ENCODE results near the gene RIC8A.

RIC8A gene

DNA sequence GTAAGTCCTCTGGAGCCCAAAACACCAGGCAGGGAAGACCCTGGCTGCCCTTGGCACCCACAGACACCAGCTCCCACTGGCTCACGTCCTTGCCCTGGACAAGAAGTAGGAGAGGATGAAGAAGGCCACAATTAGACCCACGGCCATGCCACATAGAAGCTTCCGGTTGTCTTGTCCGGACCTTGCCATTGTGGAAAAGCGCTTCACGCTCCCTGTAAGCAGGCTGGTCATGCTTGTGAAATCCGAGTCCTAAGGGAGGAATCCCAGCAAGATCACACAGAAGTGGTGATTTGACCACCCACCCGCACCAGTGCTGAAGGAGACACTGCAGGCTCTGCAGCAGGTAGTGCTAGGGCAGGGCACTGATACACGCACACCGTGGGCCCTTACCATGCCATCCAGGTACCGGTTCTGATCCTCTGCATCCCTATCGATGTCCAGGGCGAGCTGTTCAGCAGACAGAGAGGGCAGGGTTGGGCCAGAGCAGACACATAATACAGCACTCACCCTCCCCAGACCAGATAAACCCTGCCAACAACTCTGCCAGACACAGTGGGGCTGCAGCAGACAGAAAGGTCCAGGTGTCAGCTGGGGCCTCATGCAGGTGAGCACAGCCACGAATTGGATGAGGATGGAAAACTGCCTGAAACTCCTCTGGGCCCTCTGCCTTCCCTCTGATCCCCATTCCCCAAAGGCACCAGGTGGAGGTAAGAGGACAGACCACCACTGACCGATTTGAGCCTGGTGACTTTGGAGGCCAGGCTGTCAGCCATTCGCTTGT lies 2.1 kb upstream of the RIC8A start:
- H2BK120ac ChIP-seq (ENCODE audit: low read depth, low read length): no peak overlapping the region
- H3K27me3 ChIP-seq (ENCODE audit: control insufficient read depth in 3 of 3, insufficient read depth in 3 of 3, low read depth in 1 of 3, low read length in 3 of 3): no peaks in the 10 kb centered on the region
- peaks cover 15 to 18% of the 10 kb centered on the region in 2 donors for H3K4me1 ChIP-seq (ENCODE audit: control insufficient read depth in 2 of 2, insufficient read depth in 1 of 2, low read depth in 1 of 2, low read length in 2 of 2)
- WGBS, 2 donors (ENCODE audit: extremely low coverage in 2 of 2, insufficient read length in 2 of 2, insufficient replicate concordance in 1 of 2): no CpG with 5 or more reads among the region's 16 CpGs
- peak overlapping the region; percentile 26 for H3K9ac ChIP-seq (ENCODE audit: low read depth, low read length, poor library complexity)
- H2AK5ac ChIP-seq (ENCODE audit: low read depth, low read length): no peak overlapping the region
- no peak overlapping the region for H4K91ac ChIP-seq (ENCODE audit: low read depth, low read length, poor library complexity)
- no peak overlapping the region for H2BK12ac ChIP-seq (ENCODE audit: low read length)
- H3K4me3 ChIP-seq (ENCODE audit: low read length in 2 of 2): peak overlapping the region; percentile 5 to 91
- no peak overlapping the region for H2BK15ac ChIP-seq (ENCODE audit: low read length)
- no peak for DNase-seq (ENCODE audit: low spot score)
- no peaks in the 10 kb centered on the region for H3K9me3 ChIP-seq (replicated peaks in 1 of 2; ENCODE audit: control insufficient read depth in 2 of 2, insufficient read depth in 1 of 2, low read depth in 1 of 2, low read length in 2 of 2)
- no peak overlapping the region for H4K8ac ChIP-seq (ENCODE audit: low read depth, low read length)
- H3K23ac ChIP-seq (ENCODE audit: low read depth, low read length, poor library complexity): peak overlapping the region; percentile 35
- H3K14ac ChIP-seq (ENCODE audit: low read length): no peak overlapping the region
- no peak overlapping the region for H2BK5ac ChIP-seq (ENCODE audit: low read length)
- peaks cover 26% of the 10 kb centered on the region for H3K79me1 ChIP-seq (ENCODE audit: low read depth, low read length)
- H3K4ac ChIP-seq (ENCODE audit: low read length): no peak overlapping the region
- H2AFZ ChIP-seq (ENCODE audit: low read length): no peak overlapping the region
- peaks cover 36 to 50% of the 10 kb centered on the region in 2 donors for H3K36me3 ChIP-seq (replicated peaks in 1 of 2; ENCODE audit: control insufficient read depth in 2 of 2, insufficient read depth in 2 of 2, low read length in 2 of 2)
- H3K18ac ChIP-seq (ENCODE audit: low read length): no peak overlapping the region
- H3K4me2 ChIP-seq (ENCODE audit: insufficient read depth, low read length, poor library complexity, severe bottlenecking): no peak overlapping the region
- no peak overlapping the region for H3K27ac ChIP-seq (replicated peaks; ENCODE audit: low read length)

- no peak overlapping the region for H3K9ac ChIP-seq (ENCODE audit: low read depth, low read length, poor library complexity)
- DNase-seq (ENCODE audit: low spot score): no peak
- no CpG with 5 or more reads among the region's 7 CpGs for WGBS, 2 donors (ENCODE audit: extremely low coverage in 2 of 2, insufficient read length in 2 of 2, insufficient replicate concordance in 1 of 2)
These were observed 1.5 kb upstream of the RIC8A start for GRCh38 chr11:206002-206384.

DNA sequence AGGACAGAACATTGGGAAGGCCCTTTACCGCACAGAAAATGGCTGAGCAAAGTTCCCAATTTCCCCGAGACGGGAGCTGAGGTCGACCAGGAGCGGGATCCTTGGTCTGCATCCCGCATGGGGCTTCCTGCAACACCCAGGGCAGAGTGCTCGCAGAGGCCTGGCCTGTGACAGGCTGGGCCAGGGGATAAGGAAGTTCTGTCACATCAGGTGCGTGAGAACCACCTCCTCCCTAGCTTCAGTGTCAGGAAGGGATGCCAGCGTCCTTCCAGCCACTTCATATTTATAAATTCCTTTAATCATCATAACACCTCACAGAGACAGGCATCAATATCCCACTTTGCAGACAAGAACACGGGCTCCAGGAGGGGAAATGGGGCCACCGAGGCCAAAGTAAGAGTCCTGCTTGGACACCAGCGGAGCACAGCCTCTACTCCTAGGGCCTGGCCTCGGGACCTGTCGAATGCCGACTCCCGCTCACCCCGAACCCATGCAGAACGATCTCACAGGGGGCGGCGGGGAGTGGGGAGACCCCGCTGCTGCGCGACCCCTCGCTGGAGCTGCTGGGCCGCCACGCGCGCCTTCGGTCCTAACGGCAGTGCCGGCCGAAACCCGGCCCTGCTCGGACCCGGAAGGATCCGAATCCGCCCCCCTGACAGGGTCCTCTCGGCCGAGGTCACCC lies 841 bp upstream of the RIC8A start:
- peak overlapping the region; percentile 97 for H3K23ac ChIP-seq (ENCODE audit: low read depth, low read length, poor library complexity)
- H3K9me3 ChIP-seq (replicated peaks in 1 of 2; ENCODE audit: control insufficient read depth in 2 of 2, insufficient read depth in 1 of 2, low read depth in 1 of 2, low read length in 2 of 2): no peaks in the 10 kb centered on the region
- peak overlapping the region; percentile 85 for H2AFZ ChIP-seq (ENCODE audit: low read length)
- H4K8ac ChIP-seq (ENCODE audit: low read depth, low read length): no peak overlapping the region
- H3K4ac ChIP-seq (ENCODE audit: low read length): no peak overlapping the region
- H3K36me3 ChIP-seq (replicated peaks in 1 of 2; ENCODE audit: control insufficient read depth in 2 of 2, insufficient read depth in 2 of 2, low read length in 2 of 2): peaks cover 43 to 52% of the 10 kb centered on the region in 2 donors
- H2BK120ac ChIP-seq (ENCODE audit: low read depth, low read length): no peak overlapping the region
- peaks cover 15 to 18% of the 10 kb centered on the region in 2 donors for H3K4me1 ChIP-seq (ENCODE audit: control insufficient read depth in 2 of 2, insufficient read depth in 1 of 2, low read depth in 1 of 2, low read length in 2 of 2)
- peak overlapping the region; percentile 95 for H3K9ac ChIP-seq (ENCODE audit: low read depth, low read length, poor library complexity)
- H3K27me3 ChIP-seq (ENCODE audit: control insufficient read depth in 3 of 3, insufficient read depth in 3 of 3, low read depth in 1 of 3, low read length in 3 of 3): no peaks in the 10 kb centered on the region
- H3K4me3 ChIP-seq (ENCODE audit: low read length in 2 of 2): peak overlapping the region; percentile 91 to 97
- H2BK12ac ChIP-seq (ENCODE audit: low read length): no peak overlapping the region
- H3K4me2 ChIP-seq (ENCODE audit: insufficient read depth, low read length, poor library complexity, severe bottlenecking): peak overlapping the region; percentile 91
- WGBS, 2 donors (ENCODE audit: extremely low coverage in 2 of 2, insufficient read length in 2 of 2, insufficient replicate concordance in 1 of 2): no CpG with 5 or more reads among the region's 39 CpGs
- H3K27ac ChIP-seq (replicated peaks; ENCODE audit: low read length): no peak overlapping the region
- peak overlapping the region; percentile 88 for H3K18ac ChIP-seq (ENCODE audit: low read length)
- H2AK5ac ChIP-seq (ENCODE audit: low read depth, low read length): peak overlapping the region; percentile 73
- H3K14ac ChIP-seq (ENCODE audit: low read length): peak overlapping the region; percentile 59
- H2BK5ac ChIP-seq (ENCODE audit: low read length): no peak overlapping the region
- no peak overlapping the region for H2BK15ac ChIP-seq (ENCODE audit: low read length)
- peak; percentile 12 for DNase-seq (ENCODE audit: low spot score)
- H4K91ac ChIP-seq (ENCODE audit: low read depth, low read length, poor library complexity): no peak overlapping the region
- H3K79me1 ChIP-seq (ENCODE audit: low read depth, low read length): peaks cover 31% of the 10 kb centered on the region

More at GRCh38 chr11:206002-206384, 1.5 kb upstream of the RIC8A start:
- no peak overlapping the region for H3K4ac ChIP-seq (ENCODE audit: low read length)
- H3K79me1 ChIP-seq (ENCODE audit: low read depth, low read length): peaks cover 30% of the 10 kb centered on the region
- no peak overlapping the region for H2AFZ ChIP-seq (ENCODE audit: low read length)
- no peak overlapping the region for H2BK15ac ChIP-seq (ENCODE audit: low read length)
- no peaks in the 10 kb centered on the region for H3K9me3 ChIP-seq (replicated peaks in 1 of 2; ENCODE audit: control insufficient read depth in 2 of 2, insufficient read depth in 1 of 2, low read depth in 1 of 2, low read length in 2 of 2)
- H2BK5ac ChIP-seq (ENCODE audit: low read length): no peak overlapping the region
- no peak overlapping the region for H3K18ac ChIP-seq (ENCODE audit: low read length)
- H2BK120ac ChIP-seq (ENCODE audit: low read depth, low read length): no peak overlapping the region
- H2BK12ac ChIP-seq (ENCODE audit: low read length): no peak overlapping the region
- H3K4me1 ChIP-seq (ENCODE audit: control insufficient read depth in 2 of 2, insufficient read depth in 1 of 2, low read depth in 1 of 2, low read length in 2 of 2): peaks cover 15 to 18% of the 10 kb centered on the region in 2 donors
- no peak overlapping the region for H2AK5ac ChIP-seq (ENCODE audit: low read depth, low read length)
- no peaks in the 10 kb centered on the region for H3K27me3 ChIP-seq (ENCODE audit: control insufficient read depth in 3 of 3, insufficient read depth in 3 of 3, low read depth in 1 of 3, low read length in 3 of 3)
- H3K23ac ChIP-seq (ENCODE audit: low read depth, low read length, poor library complexity): no peak overlapping the region
- no peak overlapping the region for H3K4me2 ChIP-seq (ENCODE audit: insufficient read depth, low read length, poor library complexity, severe bottlenecking)
- no peak overlapping the region for H4K91ac ChIP-seq (ENCODE audit: low read depth, low read length, poor library complexity)
- peaks cover 37 to 51% of the 10 kb centered on the region in 2 donors for H3K36me3 ChIP-seq (replicated peaks in 1 of 2; ENCODE audit: control insufficient read depth in 2 of 2, insufficient read depth in 2 of 2, low read length in 2 of 2)
- no peak overlapping the region for H3K14ac ChIP-seq (ENCODE audit: low read length)
- peak overlapping the region in 1 of 2 donors; percentile 91 for H3K4me3 ChIP-seq (ENCODE audit: low read length in 2 of 2)
- H3K27ac ChIP-seq (replicated peaks; ENCODE audit: low read length): no peak overlapping the region
- no peak overlapping the region for H4K8ac ChIP-seq (ENCODE audit: low read depth, low read length)

DNA sequence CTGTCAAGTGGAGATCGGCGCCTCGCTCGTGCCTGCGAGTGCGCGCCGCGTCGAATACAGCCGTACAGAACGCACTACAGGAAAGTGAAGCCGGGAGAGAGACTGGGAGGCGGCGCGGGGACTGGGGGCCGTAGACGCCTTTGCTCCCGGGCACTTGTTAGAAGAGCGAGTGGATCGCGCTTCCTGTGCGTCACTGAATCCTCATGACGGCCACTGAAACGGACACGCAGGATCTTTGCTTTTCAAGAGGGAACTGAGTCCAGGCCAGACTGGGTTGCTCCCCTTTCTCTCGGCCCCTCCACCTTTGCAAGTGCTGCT lies 314 bp downstream of the RIC8A start:
- Histone ChIP-seq H3K4me1 (ENCODE audit: control insufficient read depth in 2 of 2, insufficient read depth in 1 of 2, low read depth in 1 of 2, low read length in 2 of 2) (peaks cover 15 to 18% of the 10 kb centered on the region in 2 donors), H2BK15ac (ENCODE audit: low read length) (peak overlapping the region; percentile 69), H3K14ac (ENCODE audit: low read length) (no peak overlapping the region), H3K23ac (ENCODE audit: low read depth, low read length, poor library complexity) (peak overlapping the region; percentile 97), H2BK5ac (ENCODE audit: low read length) (peak overlapping the region; percentile 85), H3K4me2 (ENCODE audit: insufficient read depth, low read length, poor library complexity, severe bottlenecking) (peak overlapping the region; percentile 91), H3K4ac (ENCODE audit: low read length) (no peak overlapping the region), H3K79me1 (ENCODE audit: low read depth, low read length) (peaks cover 33% of the 10 kb centered on the region), H2BK12ac (ENCODE audit: low read length) (no peak overlapping the region), H4K91ac (ENCODE audit: low read depth, low read length, poor library complexity) (peak overlapping the region; percentile 89), H2AFZ (ENCODE audit: low read length) (peak overlapping the region; percentile 85), H4K8ac (ENCODE audit: low read depth, low read length) (no peak overlapping the region), H3K4me3 (ENCODE audit: low read length in 2 of 2) (peak overlapping the region; percentile 88 to 91), H3K36me3 (replicated peaks in 1 of 2; ENCODE audit: control insufficient read depth in 2 of 2, insufficient read depth in 2 of 2, low read length in 2 of 2) (peaks cover 55 to 64% of the 10 kb centered on the region in 2 donors), H3K18ac (ENCODE audit: low read length) (peak overlapping the region; percentile 89), H3K9ac (ENCODE audit: low read depth, low read length, poor library complexity) (peak overlapping the region; percentile 95), H3K27me3 (ENCODE audit: control insufficient read depth in 3 of 3, insufficient read depth in 3 of 3, low read depth in 1 of 3, low read length in 3 of 3) (no peaks in the 10 kb centered on the region), H2BK120ac (ENCODE audit: low read depth, low read length) (peak overlapping the region; percentile 63), H3K27ac (replicated peaks; ENCODE audit: low read length) (peak overlapping the region; percentile 94), H2AK5ac (ENCODE audit: low read depth, low read length) (peak overlapping the region; percentile 12), H3K9me3 (replicated peaks in 1 of 2; ENCODE audit: control insufficient read depth in 2 of 2, insufficient read depth in 1 of 2, low read depth in 1 of 2, low read length in 2 of 2) (no peaks in the 10 kb centered on the region)
- WGBS, 2 donors (ENCODE audit: extremely low coverage in 2 of 2, insufficient read length in 2 of 2, insufficient replicate concordance in 1 of 2): no CpG with 5 or more reads among the region's 27 CpGs
- no peak for DNase-seq (ENCODE audit: low spot score)
